CD4-positive, alpha-beta T cell treated with Interleukin-15 for 4 hours (primary cell): ENCODE results near the gene SDR42E1.

Experiments used
- DNase-seq: peaks from one replicate; pipeline ENCODE4 v3.0.0-alpha.2; 2020; ENCODE audit warnings: low spot score

The SDR42E1 gene

DNA sequence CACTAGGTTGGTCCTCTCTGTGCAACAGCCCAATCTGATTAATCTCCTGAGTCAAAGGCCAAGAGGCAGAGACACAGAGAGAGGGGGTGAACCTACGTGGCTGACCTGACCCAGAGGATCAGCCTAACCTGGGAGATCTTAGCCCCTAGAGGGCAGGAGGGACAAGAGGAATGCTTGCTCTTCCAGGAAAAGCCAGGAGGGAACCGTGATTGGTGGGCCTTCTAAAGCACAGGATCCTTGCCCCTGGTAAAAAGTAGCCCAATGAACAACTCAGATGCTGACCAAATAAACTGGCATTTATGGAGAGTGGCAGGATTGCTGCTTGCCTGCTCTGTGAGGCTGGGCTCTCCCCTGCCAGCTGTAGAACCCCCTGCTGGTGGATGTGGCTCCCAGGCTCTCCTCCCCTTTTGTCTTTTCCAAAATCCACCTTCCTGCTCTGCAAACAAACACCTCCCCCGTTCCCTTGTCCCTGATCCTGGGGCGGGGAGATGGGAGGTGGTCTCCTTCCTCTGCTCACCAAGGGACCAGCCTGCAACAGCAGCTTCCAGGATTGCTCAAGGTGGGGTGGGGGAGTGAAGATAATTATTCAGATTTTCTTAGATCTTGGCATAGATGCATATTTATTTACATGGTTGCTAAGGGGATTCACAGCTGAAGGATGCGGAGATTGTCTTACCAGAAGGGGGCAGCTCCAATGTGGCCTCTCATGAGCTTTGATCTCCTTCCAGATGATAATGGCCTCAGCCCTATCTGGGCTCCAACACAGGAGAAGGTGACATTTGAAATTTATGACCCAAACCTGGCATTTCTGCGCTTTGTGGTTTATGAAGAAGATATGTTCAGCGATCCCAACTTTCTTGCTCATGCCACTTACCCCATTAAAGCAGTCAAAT is 71.9 kb downstream of the SDR42E1 start:
- DNase-seq, result no peak
